C1 segment of cervical spinal cord (tissue), 14 donors: ENCODE measurements around the gene DEFB129.
"Not testable (repeated sequence)": the region's sequence is repeated elsewhere in the genome, so short reads cannot be mapped to it uniquely, and the experiment has no call there.

ENCODE experiments used
- DNase-seq, 14 donors: peaks; one replicate each; lab custom pipeline; 2025; lab: John Stamatoyannopoulos, UW

Gene DEFB129

DNA sequence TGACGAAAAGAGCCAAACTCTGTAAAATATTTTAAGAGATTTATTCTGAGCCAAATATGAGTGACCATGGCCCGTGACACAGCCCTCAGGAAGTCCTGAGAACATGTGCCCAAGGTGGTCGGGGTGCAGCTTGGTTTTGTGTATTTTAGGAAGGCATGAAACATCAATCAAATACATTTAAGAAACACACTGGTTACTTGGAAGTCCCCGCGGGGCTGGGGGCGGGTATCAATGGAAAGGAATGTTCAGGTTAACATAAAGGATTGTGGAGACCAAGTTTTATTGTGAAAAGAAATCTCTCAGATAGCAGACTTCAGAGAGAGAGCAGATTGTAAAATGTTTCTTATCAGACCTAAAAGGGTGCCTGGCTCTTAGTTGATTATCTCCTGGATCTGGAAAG is 26.4 kb downstream of the DEFB129 start:
- DNase-seq: not testable (repeated sequence)

DNA sequence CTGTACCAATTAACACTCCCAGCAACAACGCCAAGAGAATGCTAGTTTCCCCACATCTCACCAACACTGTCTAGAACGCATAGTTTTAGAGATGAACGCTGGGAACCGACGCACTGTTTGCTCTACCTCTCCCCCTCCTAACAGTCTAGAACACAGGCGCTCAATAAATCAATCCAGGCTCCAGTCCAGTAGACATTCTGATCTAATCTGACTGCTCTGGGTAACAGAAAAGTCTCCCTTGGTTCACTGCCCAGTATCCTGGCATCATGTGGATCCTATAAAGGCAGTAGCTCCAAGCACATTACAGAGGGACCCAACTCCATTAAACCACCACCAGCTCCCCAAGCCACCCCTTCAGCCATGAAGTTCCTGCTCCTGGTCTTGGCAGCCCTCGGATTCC is 30.4 kb downstream of the DEFB129 start, which contains the start of gene DEFB132:
DEFB132 (plus strand) TSS at position 306 of the 400 bp plus-strand sequence; CDS start at position 361, 55 bp downstream.
- DNase-seq: no peak

DNA sequence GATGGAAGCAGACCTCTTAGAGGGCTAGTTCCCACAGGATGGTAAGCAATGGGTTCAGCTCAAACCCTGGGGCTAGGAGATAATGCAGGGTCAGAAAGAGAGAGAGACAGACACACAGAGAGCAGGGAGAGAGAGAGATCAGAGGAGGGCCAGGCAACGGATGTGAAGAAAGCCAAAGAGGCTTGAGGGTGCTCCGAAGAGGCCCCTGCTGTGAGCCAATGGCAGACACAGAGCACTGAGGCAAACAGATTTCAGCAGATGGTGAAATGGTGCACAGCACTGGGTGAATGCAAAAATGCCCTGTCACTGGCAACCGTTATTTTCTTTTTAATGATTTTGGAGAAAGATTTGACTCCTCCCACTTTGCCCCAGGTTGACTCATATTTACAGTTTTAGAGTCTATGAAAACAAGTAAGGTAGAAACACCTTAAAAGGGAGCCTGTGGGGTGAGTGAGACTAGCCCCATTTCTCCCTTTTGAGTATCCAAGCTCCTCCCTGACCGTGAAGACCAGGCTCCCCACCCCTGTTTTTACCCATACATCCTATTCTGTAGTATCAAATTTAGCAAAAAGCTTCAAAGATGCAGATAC is 31.3 kb downstream of the DEFB129 start:
- no peak for DNase-seq

- DNase-seq: no peak
Observed at GRCh38 chr20:258963-259362, 31.9 kb downstream of the DEFB129 start.

DNA sequence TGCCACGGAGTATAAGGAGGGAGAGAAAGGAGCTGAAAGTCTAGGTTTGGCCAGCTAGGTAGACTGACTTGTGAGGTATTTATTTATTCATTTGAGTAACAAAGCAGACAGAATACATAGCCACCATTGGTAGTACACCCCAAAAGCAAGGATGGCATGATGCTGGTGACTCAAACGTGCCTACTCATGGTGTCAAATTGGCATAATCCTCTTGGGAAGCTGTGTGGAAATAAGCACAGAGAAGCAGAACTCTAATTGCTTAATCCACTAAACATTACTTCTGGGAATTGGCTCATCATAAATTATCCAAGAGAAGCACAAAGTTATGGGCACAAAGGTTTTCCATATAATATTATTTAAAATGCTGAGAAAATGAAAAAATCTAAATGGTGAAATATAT is 32.9 kb downstream of the DEFB129 start:
- no peak for DNase-seq

GRCh38 chr20:263701-264100 is 36.6 kb downstream of the DEFB129 start:
- DNase-seq: no peak

DNA sequence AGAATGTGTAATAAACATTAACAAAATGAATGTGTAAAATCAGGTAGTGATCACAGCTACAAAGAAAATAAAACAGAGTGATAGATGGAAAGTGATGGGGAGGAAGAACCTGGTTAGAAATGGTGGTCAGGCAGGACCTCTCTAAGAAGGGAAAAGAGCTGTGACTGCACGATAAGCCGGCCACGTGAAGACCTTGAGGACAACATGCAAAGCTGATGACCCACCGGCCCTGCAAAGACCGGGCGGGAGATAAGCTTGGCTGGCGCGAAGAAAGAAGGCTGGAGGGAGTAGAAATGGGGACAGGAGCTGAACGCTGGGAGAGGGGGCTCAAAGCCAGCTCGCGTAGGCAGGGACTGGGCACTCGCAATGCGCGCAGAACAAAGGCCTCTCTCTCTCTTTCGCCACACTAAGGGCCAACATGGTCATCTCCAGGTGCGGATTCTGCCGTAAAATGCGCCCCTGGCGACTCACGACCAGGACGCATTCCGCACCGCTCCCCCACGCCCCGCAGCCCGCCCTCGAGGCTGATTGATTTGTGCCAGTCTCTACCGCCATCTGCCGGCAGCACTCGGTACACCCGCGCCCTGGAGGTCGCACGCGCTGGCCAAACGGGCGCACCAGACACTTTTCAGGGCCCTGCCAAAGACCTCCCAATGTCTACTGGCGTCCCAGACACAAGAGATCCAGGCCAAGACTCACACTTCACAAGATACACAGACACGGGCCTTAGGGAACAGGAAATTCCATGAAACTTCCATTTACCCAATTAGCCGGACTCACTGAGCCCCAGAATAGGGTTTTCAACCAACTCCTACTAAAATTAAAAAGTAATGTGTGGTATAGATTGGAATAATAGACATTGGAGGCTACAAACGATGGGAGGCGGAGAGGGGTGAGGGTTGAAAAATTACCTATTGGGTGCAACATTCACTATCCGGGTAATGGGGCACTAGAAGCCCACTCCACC is 39.8 kb downstream of the DEFB129 start:
- peak in 13 of 14 donors; percentile 40 to 83 (median 71) for DNase-seq

DNA sequence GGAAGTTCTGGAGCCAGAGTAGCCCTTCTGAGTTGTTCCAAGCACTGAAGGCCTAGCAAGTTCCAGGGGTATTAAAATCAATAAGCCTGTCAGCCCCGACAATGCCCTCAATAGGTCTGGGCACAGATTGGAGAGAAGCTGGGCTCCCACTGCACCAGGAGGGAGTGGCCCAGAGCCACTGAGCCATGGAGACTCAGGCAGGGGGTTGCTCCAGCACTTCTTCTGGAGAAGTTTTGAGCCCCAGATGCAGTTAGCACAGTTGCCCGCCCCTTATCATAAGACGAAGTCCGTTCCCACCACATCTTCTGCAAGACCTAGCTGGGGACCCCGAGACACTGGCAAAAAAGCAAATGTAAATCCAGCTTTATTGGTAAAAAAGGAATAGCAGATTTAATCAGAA is 43.5 kb downstream of the DEFB129 start:
- no peak for DNase-seq

DNA sequence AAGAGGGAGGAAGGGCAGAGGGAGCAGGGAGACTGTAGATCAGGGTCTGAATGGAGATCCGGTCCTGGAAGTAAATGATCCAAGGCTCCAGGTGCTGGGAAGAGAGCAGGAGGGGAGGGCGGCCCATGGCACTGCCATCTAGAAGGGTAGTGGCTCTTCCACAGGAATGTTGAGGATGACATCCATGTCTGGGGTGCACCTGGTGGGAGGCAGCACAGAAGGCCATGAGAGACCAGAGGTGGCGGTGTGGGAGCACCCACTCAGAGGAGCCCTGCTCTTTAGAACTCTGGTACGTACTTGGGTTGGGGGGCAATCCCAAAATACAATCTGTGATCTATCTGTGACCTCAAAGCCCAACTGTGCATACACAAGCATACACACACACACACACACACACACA is 44.0 kb downstream of the DEFB129 start:
- no peak for DNase-seq

GRCh38 chr20:271528-271927 is 44.5 kb downstream of the DEFB129 start:
- DNase-seq: no peak

- DNase-seq: no peak
Observed at GRCh38 chr20:272718-273117, 45.7 kb downstream of the DEFB129 start.

GRCh38 chr20:273884-274283 is 46.8 kb downstream of the DEFB129 start:
- DNase-seq: no peak

GRCh38 chr20:275791-276190 is 48.7 kb downstream of the DEFB129 start:
- no peak for DNase-seq

- DNase-seq: no peak
Observed at GRCh38 chr20:276620-277495, 49.8 kb downstream of the DEFB129 start.

DNA sequence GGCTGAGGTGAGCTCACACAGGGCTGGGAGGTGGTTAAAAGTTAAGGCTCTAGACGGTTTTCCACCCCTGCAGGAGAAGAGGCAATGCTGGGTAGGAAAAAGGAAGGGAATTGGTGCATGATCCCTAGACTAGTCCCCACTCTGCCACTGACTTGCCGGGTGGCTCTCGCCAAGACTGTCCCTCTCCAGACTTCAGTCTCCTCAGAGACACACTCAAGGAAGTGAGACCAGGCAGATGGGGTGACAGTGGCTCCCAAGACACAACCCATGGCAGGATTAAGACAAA is 50.4 kb downstream of the DEFB129 start:
- no peak for DNase-seq

DNA sequence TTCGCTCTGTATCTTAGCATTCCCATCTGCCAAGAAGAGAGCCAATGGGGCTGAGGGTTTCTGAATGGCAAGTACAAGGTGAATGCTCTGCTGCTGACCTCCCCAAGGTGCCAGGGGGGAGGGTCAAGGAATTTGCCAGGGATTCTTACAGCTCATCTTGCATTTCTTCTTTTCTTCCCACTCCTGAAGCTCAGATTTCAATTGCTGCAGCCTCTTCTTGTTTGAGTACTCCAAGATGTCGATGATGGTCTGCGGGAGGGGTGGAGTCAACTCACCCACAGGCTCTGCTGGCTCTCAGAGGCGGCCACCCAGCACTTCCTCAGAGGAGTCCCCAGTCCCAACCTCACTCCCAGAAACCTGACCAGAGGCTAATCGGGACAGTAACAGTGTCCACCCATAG is 51.1 kb downstream of the DEFB129 start:
- no peak for DNase-seq

DNA sequence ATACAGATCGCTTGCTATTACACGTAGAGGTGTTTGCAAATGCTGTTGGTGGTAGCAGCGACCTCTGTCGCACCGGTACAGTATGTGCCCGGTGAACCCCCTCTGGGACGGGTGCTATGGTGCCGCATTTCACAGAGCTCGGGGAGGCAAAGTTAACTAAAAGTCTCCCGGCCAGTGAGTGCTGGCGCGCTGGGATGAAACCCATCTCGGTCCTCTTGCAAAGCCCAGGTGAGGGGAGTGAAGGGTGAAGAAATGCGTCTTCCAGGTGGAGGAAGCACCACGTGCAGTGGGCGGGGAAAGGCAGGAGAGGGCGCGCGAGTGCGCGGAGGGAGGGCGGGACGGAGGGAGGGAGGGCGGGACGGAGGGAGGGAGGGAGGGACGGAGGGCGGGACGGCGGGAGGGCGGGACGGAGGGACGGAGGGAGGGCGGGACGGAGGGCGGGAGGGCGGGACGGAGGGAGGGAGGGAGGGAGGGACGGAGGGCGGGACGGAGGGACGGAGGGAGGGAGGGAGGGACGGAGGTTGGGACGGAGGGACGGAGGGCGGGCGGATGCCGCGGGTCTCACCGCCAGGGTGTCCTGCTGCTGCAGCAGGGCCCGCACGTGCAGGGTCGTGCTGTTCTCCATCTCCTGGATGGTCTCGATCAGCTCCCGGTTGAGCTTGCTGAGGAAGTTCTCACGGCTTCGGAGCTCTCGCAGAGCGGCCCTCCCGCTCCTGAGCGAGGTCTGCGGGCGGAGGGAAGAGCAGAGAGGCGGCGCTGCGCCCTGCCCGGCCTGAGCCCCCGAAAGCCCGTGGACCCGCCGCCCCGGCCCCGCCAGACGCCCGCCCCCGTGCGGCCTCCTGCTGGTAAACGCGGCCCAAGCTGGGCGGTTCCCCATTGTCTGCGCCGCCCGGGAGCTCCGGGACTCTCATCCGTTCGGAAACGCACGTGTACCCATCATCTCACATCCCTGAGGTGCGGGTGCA is 51.8 kb downstream of the DEFB129 start:
- DNase-seq: no peak
